Parathyroid adenoma (tissue), 2 donors: Measurements from ENCODE around the gene FAM83G.
"Not testable (repeated sequence)": the region's sequence is repeated elsewhere in the genome, so short reads cannot be mapped to it uniquely, and the experiment has no call there.

Experiments
- H2AFZ ChIP-seq: fragments of 300-600 bp; sonication (generic); one replicate; pipeline ENCODE4 v1.7.0; 2017; ENCODE audit warnings: antibody characterized with exemption, mild to moderate bottlenecking
- H3K27ac ChIP-seq: fragments of 300-600 bp; sonication (generic); one replicate; pipeline ENCODE4 v1.7.0; 2017
- H3K27me3 ChIP-seq: fragments of 300-600 bp; sonication (generic); one replicate; pipeline ENCODE4 v1.7.0; 2017; ENCODE audit warnings: low read length; ENCODE audit not compliant: control insufficient read depth, insufficient read depth
- H3K36me3 ChIP-seq: fragments of 300-600 bp; sonication (generic); one replicate; pipeline ENCODE4 v1.7.0; 2017; ENCODE audit warnings: low read length; ENCODE audit not compliant: control insufficient read depth, insufficient read depth
- H3K4me1 ChIP-seq: fragments of 300-600 bp; sonication (generic); one replicate; pipeline ENCODE4 v1.7.0; 2017; ENCODE audit warnings: control low read depth
- H3K4me2 ChIP-seq: fragments of 300-600 bp; sonication (generic); one replicate; pipeline ENCODE4 v1.7.0; 2017; ENCODE audit warnings: low read length
- H3K4me3 ChIP-seq: fragments of 300-600 bp; sonication (generic); one replicate; pipeline ENCODE4 v1.7.0; 2017; ENCODE audit warnings: low read depth, low read length
- H3K79me2 ChIP-seq: fragments of 300-600 bp; sonication (generic); one replicate; pipeline ENCODE4 v1.7.0; 2017; ENCODE audit warnings: control low read depth
- H3K9ac ChIP-seq: fragments of 300-600 bp; sonication (generic); one replicate; pipeline ENCODE4 v1.7.0; 2017; ENCODE audit warnings: mild to moderate bottlenecking
- H3K9me3 ChIP-seq: fragments of 300-600 bp; sonication (generic); one replicate; pipeline ENCODE4 v1.7.0; 2017; ENCODE audit warnings: low read length; ENCODE audit not compliant: control insufficient read depth
- TF ChIP-seq, protein P1 (sequence below): fragments of 300-600 bp; sonication (generic); IDR thresholded peaks from one replicate; pipeline ENCODE4 v1.7.0; 2017; ENCODE audit warnings: antibody characterized with exemption, mild to moderate bottlenecking
- donor health status: primary hyperparathyroidism.

Gene FAM83G

DNA sequence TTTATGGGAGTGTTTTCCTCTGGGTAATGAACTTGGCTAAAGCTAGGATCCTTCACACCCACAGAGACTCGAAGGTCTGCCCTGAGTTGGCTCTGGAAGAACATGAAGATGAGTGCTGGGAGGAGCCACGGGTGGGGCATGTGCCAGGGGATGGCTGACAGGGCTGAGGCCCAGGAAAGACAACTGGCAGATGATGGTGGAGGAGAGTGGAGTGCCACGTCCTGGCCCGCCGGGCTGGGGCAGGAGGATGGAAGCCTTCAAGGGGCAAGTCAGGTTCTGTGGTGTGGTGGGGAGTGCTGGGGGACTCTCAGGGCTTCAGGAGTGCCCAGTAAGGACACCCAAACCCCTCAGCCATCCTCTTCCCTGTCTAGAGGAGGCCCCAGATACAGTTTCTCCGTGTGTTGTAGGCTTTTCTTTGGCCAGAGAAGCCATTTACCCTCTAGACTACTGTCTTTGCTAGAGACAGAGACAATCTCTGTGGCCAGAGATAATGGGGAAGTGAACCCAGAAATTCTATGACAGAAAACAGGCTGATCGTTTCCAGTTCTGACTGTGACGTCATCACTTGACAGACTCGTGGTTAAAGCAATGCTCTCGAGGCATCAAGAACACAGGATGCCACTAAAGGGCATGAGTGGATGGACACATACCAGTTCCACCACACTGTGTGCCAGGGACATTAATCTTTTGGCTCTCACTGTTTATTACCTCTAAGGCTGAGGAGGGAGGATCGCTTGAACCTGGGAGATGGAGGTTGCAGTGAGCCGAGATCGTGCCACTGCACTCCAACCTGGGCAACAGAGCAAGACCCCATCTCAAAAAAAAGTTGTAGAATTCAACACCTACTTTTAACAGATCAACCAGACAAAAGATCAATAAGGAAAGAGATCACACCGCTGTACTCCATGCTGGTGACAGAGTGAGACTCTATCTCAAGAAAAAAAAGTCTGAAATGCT lies 71.2 kb downstream of the FAM83G start:
- H3K27ac ChIP-seq, result no peak overlapping the region
- no peaks in the 10 kb centered on the region for H3K79me2 ChIP-seq
- H3K9ac ChIP-seq, result no peak overlapping the region
- H3K36me3 ChIP-seq, result no peaks in the 10 kb centered on the region
- TF ChIP-seq, protein P1, sequence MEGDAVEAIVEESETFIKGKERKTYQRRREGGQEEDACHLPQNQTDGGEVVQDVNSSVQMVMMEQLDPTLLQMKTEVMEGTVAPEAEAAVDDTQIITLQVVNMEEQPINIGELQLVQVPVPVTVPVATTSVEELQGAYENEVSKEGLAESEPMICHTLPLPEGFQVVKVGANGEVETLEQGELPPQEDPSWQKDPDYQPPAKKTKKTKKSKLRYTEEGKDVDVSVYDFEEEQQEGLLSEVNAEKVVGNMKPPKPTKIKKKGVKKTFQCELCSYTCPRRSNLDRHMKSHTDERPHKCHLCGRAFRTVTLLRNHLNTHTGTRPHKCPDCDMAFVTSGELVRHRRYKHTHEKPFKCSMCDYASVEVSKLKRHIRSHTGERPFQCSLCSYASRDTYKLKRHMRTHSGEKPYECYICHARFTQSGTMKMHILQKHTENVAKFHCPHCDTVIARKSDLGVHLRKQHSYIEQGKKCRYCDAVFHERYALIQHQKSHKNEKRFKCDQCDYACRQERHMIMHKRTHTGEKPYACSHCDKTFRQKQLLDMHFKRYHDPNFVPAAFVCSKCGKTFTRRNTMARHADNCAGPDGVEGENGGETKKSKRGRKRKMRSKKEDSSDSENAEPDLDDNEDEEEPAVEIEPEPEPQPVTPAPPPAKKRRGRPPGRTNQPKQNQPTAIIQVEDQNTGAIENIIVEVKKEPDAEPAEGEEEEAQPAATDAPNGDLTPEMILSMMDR, result no peak
- no peak overlapping the region for H3K4me2 ChIP-seq
- H3K4me3 ChIP-seq, result no peak overlapping the region
- no peaks in the 10 kb centered on the region for H3K27me3 ChIP-seq
- no peaks in the 10 kb centered on the region for H3K4me1 ChIP-seq
- H2AFZ ChIP-seq, result no peak overlapping the region
- H3K9me3 ChIP-seq, result no peaks in the 10 kb centered on the region

DNA sequence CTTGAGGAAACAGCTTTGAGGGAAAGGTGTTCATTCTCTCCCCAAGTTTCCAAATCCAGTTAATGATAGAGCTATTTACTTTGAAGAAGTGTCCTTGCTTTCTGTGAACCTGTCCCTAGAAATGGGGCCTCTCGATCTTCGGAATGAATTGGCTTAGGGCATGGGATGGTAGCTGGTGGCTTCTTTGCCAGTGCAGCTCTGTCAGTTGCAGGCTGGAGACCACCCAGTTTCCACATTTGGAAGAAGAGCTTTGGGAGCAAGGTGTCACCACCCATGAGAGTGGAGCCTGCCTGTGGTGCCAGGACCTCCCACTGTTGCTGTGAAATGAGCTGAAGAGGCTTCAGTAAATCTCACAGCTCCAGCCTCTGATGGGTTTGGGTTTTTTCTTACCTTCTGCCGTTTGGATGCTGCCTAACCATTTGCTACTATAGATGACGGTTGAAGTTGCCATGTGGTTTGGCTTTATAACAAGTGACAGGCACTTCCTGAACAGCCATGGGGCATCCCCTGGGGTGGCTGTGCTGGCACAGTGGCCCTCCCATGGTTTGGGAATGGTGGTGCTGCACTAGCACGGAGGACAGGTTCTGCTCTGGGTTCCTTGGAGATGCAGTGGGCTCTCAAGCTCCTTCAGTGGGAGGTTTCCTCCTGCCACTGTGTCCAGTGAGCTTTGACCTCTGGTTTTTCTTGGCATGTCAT lies 72.1 kb downstream of the FAM83G start:
- Histone ChIP-seq H3K79me2 (no peaks in the 10 kb centered on the region), H3K4me1 (no peaks in the 10 kb centered on the region), H3K9ac (no peak overlapping the region), H3K4me2 (no peak overlapping the region), H2AFZ (no peak overlapping the region), H3K36me3 (no peaks in the 10 kb centered on the region), H3K27me3 (no peaks in the 10 kb centered on the region), H3K4me3 (no peak overlapping the region), H3K9me3 (no peaks in the 10 kb centered on the region), H3K27ac (no peak overlapping the region)
- TF ChIP-seq, protein P1, result no peak

DNA sequence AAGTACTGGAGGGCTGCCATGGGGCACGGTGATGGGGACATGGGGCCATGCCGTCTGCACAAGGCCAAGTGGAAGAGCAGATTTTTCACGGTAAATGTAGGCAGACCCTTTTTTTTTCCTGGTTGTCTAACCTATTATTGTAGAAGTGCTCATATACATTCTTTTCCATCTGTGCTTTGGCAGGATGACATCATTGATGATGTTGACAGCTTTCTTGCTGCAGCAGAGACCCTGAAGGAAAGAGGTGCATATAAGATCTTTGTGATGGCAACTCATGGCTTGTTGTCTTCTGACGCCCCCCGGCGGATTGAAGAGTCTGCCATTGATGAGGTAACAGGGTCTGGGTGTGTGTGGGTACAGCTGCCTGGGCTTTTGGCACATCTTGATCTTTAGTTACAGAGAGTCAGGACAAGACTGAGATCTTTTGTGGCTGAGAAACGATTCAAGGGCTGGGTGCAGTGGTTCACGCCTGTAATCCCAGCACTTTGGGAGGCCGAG lies 75.9 kb downstream of the FAM83G start:
- H3K4me3 ChIP-seq, result no peak overlapping the region
- H3K27ac ChIP-seq, result no peak overlapping the region
- no peak overlapping the region for H3K4me2 ChIP-seq
- TF ChIP-seq, protein P1, result no peak
- H3K36me3 ChIP-seq, result no peaks in the 10 kb centered on the region
- H3K79me2 ChIP-seq, result peaks cover 4% of the 10 kb centered on the region
- H3K27me3 ChIP-seq, result no peaks in the 10 kb centered on the region
- no peak overlapping the region for H2AFZ ChIP-seq
- H3K4me1 ChIP-seq, result no peaks in the 10 kb centered on the region
- no peaks in the 10 kb centered on the region for H3K9me3 ChIP-seq
- H3K9ac ChIP-seq, result no peak overlapping the region

DNA sequence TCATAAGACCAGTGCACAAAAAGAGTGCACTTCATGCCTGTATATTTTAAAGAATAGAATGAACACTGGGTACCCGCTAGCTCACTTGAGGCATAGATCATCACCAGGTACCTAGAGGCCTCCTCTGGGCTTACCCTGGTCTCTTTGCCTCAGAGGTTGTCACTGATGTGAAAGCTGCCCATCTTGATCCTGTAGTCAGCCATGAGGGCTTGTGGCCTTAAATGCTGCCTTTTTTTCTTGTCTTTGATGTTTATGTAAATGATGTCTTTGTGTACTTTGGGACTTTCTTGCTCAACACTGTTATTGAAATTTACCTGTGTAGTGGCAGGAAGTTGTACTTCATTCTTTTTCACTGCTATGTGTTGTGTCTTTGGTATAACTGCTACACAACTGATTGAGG lies 79.4 kb downstream of the FAM83G start:
- Histone ChIP-seq H3K4me1 (no peaks in the 10 kb centered on the region), H3K36me3 (no peaks in the 10 kb centered on the region), H2AFZ (no peak overlapping the region), H3K4me3 (no peak overlapping the region), H3K27ac (no peak overlapping the region), H3K9me3 (no peaks in the 10 kb centered on the region), H3K27me3 (no peaks in the 10 kb centered on the region), H3K79me2 (peaks cover 4% of the 10 kb centered on the region), H3K9ac (no peak overlapping the region), H3K4me2 (no peak overlapping the region)
- TF ChIP-seq, protein P1, result no peak

DNA sequence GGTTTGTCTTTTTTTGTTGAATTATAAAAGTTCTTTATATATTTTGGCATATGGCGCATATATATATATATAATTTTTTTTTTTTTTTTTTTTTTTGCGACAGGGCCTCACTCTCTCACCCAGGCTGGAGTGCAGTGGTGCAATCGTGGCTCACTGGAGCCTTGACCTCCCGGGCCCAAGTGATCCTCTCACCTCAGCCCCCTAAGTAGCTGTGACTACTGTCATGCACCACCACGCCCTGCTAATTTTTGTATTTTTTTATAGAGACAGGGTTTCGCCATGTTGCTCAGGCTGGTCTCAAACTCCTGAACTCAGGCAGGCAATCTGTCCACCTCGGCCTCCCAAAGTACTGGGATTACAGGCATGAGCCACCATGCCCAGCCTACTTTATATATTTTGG lies 82.0 kb downstream of the FAM83G start:
- not testable (repeated sequence) for H3K36me3 ChIP-seq, H3K4me2 ChIP-seq, H3K27ac ChIP-seq, H3K9me3 ChIP-seq, H3K27me3 ChIP-seq, H3K4me1 ChIP-seq, H3K4me3 ChIP-seq, H3K9ac ChIP-seq, H2AFZ ChIP-seq
- peaks cover 10% of the 10 kb centered on the region for H3K79me2 ChIP-seq
